Fibroblast of lung (primary cell): Measurements from ENCODE around the gene CACNA2D3. TPM values are rescaled to one million over a fixed set of nuclear protein-coding genes. Genes with fewer than 3 reads are reported as not detected.

Source experiments
- DNase-seq, 2 donors: peaks; one replicate each; pipeline versions ENCODE4 v3.0.0 to v3.0.0-alpha.2; 2010; ENCODE audit warnings: low read depth in 2 of 2
- H2AFZ ChIP-seq: 2 replicates; pipeline ENCODE4 v1.5.1; 2012; ENCODE audit warnings: low read length, control low read depth, inconsistent platforms
- H3K27ac ChIP-seq: 2 replicates; pipeline ENCODE4 v1.5.1; 2011; ENCODE audit warnings: low read length, control low read depth; ENCODE audit not compliant: insufficient read depth
- H3K27me3 ChIP-seq: 2 replicates; pipeline ENCODE4 v1.5.1; 2011; ENCODE audit warnings: mild to moderate bottlenecking, low read length; ENCODE audit not compliant: control insufficient read depth, insufficient read depth
- H3K36me3 ChIP-seq: 2 replicates; pipeline ENCODE4 v1.5.1; 2011; ENCODE audit warnings: low read length; ENCODE audit not compliant: control insufficient read depth, insufficient read depth
- H3K4me1 ChIP-seq: 2 replicates; pipeline ENCODE4 v1.5.1; 2011; ENCODE audit warnings: low read length; ENCODE audit not compliant: control insufficient read depth, insufficient read depth; ENCODE audit errors: extremely low read depth
- H3K4me2 ChIP-seq: 2 replicates; pipeline ENCODE4 v1.5.1; 2011; ENCODE audit warnings: low read length, control low read depth; ENCODE audit not compliant: insufficient read depth; ENCODE audit errors: extremely low read depth
- H3K4me3 ChIP-seq, 4 experiments: fragments of 200-600 bp in 1 of 4; sonication (generic) in 1 of 4; replicated peaks in 1 of 4; 2 replicates each; pipeline ENCODE4 v1.5.1; 2011 to 2016; ENCODE audit warnings: low read length in 4 of 4, low read depth in 3 of 4, mild to moderate bottlenecking in 3 of 4, control low read depth in 2 of 4, inconsistent platforms in 1 of 4, mixed read lengths in 1 of 4; ENCODE audit not compliant: insufficient read depth in 1 of 4; ENCODE audit errors: control extremely low read depth in 1 of 4
- H3K79me2 ChIP-seq: 2 replicates; pipeline ENCODE4 v1.5.1; 2012; ENCODE audit warnings: mild to moderate bottlenecking, low read length, inconsistent platforms; ENCODE audit not compliant: control insufficient read depth, insufficient read depth
- H3K9ac ChIP-seq: 2 replicates; pipeline ENCODE4 v1.5.1; 2011; ENCODE audit warnings: mild to moderate bottlenecking, low read length, control low read depth; ENCODE audit not compliant: insufficient read depth
- H3K9me3 ChIP-seq: 2 replicates; pipeline ENCODE4 v1.5.1; 2012; ENCODE audit warnings: low read depth, low read length; ENCODE audit not compliant: control insufficient read depth, insufficient read depth
- H4K20me1 ChIP-seq: 2 replicates; pipeline ENCODE4 v1.5.1; 2011; ENCODE audit warnings: low read length; ENCODE audit not compliant: control insufficient read depth, insufficient read depth; ENCODE audit errors: extremely low read depth
- EZH2 ChIP-seq: IDR thresholded peaks from 2 replicates; pipeline ENCODE4 v1.5.1; 2012; ENCODE audit warnings: low read length, control low read depth, mild to moderate bottlenecking; ENCODE audit errors: missing control alignments
- polyA plus RNA-seq, 2 donors: library from polyadenylated mRNA; depleted of rRNA in 1 of 2; stranded (reverse) in 1 of 2; unstranded in 1 of 2; fragments of >200 nt; gene quantifications; 2 replicates each; pipeline ENCODE4 v1.2.1, GENCODE V29; 2011 to 2012; ENCODE audit warnings: missing spikeins in 1 of 2
- total RNA-seq: library from RNA; depleted of rRNA; stranded (reverse); fragments of >200 nt; gene quantifications from 2 replicates; pipeline ENCODE4 v1.2.1, GENCODE V29; 2014
- TF ChIP-seq, protein P1 (sequence below), 2 donors: IDR thresholded peaks in 1 of 2; conservative IDR thresholded peaks in 1 of 2; 1 replicate in 1 of 2; 2 replicates in 1 of 2; pipeline ENCODE4 v1.5.1; 2011 to 2012; ENCODE audit warnings: low read length in 2 of 2, control low read depth in 1 of 2, inconsistent platforms in 1 of 2, low read depth in 1 of 2, mild to moderate bottlenecking in 1 of 2

Gene CACNA2D3
- total and polyA plus RNA-seq, 2 donors (not counting 1 experiment from before 2014, with no cell fraction given) = 1.8 to 11.5 TPM

DNA sequence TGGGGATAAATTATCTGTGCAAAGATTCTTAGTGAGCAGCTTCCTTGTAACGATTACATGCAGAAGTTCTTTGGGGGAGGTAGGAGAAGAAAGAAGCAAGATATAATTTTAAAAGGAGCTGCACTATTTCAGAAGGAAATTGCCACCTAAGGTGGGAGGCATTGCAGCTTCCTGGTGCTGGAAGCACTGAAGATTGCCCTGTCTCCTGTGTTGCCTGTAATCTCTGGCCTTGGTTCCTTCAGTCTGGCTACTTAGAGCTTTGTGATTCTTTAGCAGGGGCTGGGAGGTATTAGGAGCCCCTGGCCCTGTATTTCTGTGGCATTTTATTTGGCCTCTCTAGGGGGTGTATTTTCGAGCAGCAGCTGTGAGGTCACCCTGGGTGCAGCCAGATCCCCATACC is 35.5 kb downstream of the CACNA2D3 start:
- no peak overlapping the region for H3K4me3 ChIP-seq
- no peaks in the 10 kb centered on the region for H4K20me1 ChIP-seq
- no peaks in the 10 kb centered on the region for H3K79me2 ChIP-seq
- H3K4me2 ChIP-seq = no peak overlapping the region
- no peak overlapping the region for H3K27ac ChIP-seq
- TF ChIP-seq EZH2 = no peak
- TF ChIP-seq, protein P1, sequence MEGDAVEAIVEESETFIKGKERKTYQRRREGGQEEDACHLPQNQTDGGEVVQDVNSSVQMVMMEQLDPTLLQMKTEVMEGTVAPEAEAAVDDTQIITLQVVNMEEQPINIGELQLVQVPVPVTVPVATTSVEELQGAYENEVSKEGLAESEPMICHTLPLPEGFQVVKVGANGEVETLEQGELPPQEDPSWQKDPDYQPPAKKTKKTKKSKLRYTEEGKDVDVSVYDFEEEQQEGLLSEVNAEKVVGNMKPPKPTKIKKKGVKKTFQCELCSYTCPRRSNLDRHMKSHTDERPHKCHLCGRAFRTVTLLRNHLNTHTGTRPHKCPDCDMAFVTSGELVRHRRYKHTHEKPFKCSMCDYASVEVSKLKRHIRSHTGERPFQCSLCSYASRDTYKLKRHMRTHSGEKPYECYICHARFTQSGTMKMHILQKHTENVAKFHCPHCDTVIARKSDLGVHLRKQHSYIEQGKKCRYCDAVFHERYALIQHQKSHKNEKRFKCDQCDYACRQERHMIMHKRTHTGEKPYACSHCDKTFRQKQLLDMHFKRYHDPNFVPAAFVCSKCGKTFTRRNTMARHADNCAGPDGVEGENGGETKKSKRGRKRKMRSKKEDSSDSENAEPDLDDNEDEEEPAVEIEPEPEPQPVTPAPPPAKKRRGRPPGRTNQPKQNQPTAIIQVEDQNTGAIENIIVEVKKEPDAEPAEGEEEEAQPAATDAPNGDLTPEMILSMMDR (conservative IDR thresholded peaks at IDR 0.05 in 1 of 2, IDR thresholded peaks at IDR 0.05 in 1 of 2; ENCODE audit: low read depth in 1 of 2, low read length in 2 of 2) = no peak
- no peaks in the 10 kb centered on the region for H3K9me3 ChIP-seq
- no peak overlapping the region for H3K9ac ChIP-seq
- H3K4me1 ChIP-seq = no peaks in the 10 kb centered on the region
- no peaks in the 10 kb centered on the region for H3K36me3 ChIP-seq
- no peak overlapping the region for H2AFZ ChIP-seq
- H3K27me3 ChIP-seq = no peaks in the 10 kb centered on the region
- DNase-seq = no peak

DNA sequence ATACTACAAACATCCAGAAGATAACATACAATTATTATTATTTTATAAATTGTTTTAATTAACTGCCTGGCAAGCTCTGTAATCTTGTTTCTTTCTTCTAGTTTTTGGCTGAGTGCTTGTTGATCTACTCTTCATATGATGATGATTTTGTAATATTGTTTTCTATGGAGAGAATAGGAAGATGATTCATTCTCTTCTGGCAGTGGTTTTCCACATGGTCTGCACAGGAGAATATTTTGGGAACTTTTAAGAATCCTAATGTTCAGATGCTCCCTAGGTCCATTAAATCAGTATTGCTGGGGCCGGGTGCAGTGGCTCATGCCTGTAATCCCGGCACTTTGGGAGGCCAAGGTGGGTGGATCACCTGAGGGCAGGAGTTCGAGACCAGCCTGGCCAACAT is 37.6 kb downstream of the CACNA2D3 start:
- H3K36me3 ChIP-seq = no peaks in the 10 kb centered on the region
- no peaks in the 10 kb centered on the region for H3K79me2 ChIP-seq
- H3K4me1 ChIP-seq = no peaks in the 10 kb centered on the region
- no peaks in the 10 kb centered on the region for H3K27me3 ChIP-seq
- no peaks in the 10 kb centered on the region for H4K20me1 ChIP-seq
- no peak overlapping the region for H3K9ac ChIP-seq
- no peak overlapping the region for H3K4me3 ChIP-seq
- DNase-seq = no peak
- TF ChIP-seq EZH2 = no peak
- TF ChIP-seq, protein P1 (conservative IDR thresholded peaks at IDR 0.05 in 1 of 2, IDR thresholded peaks at IDR 0.05 in 1 of 2; ENCODE audit: low read depth in 1 of 2, low read length in 2 of 2) = no peak
- no peaks in the 10 kb centered on the region for H3K9me3 ChIP-seq
- no peak overlapping the region for H3K27ac ChIP-seq
- no peak overlapping the region for H2AFZ ChIP-seq
- H3K4me2 ChIP-seq = no peak overlapping the region

DNA sequence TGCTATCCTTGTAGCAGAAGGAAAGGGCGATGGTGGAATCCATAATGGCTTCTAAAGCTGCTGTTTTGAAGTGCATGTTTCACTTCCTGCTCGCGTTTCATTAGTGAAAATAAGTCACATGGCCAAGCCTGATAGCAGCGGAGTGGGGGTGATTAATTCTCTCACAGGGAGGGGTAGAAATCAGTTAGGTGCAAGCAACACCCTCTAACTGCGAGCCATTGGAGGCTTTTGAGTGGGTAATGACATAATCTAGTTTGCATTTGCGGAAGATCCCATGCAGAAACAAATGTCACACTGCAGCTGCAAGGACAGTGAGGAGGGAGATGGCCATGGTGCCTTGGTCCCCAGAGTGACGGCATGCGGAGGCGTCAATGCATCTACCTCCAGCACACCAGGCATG is 41.1 kb downstream of the CACNA2D3 start:
- no peak for DNase-seq
- Histone ChIP-seq H3K9ac (no peak overlapping the region), H4K20me1 (no peaks in the 10 kb centered on the region), H3K4me1 (no peaks in the 10 kb centered on the region), H3K4me3 (no peak overlapping the region), H3K27me3 (no peaks in the 10 kb centered on the region), H2AFZ (no peak overlapping the region), H3K9me3 (no peaks in the 10 kb centered on the region), H3K79me2 (no peaks in the 10 kb centered on the region), H3K4me2 (no peak overlapping the region), H3K36me3 (no peaks in the 10 kb centered on the region), H3K27ac (no peak overlapping the region)
- TF ChIP-seq EZH2 = no peak
- TF ChIP-seq, protein P1 (conservative IDR thresholded peaks at IDR 0.05 in 1 of 2, IDR thresholded peaks at IDR 0.05 in 1 of 2; ENCODE audit: low read depth in 1 of 2, low read length in 2 of 2) = no peak
